ENCODE results near the gene CEP164. TPM values are rescaled to one million over a fixed set of nuclear protein-coding genes. Genes with fewer than 3 reads are reported as not detected.

The CEP164 gene
- polyA plus RNA-seq, 3 donors: 4.3 to 32.1 (median 8.0) TPM

- Mint-ChIP-seq H3K4me1 (no peaks in the 10 kb centered on the region), H3K9me3 (peaks cover 0 to 11% (median 2%) of the 10 kb centered on the region in 7 donors), H3K27me3 (ENCODE audit: low read depth in 3 of 3) (peaks cover 16 to 38% (median 19%) of the 10 kb centered on the region in 3 donors), H3K4me3 (peak overlapping the region in 1 of 2 donors; percentile 3), H3K36me3 (no peaks in the 10 kb centered on the region), H3K27ac (no peak overlapping the region)
- Histone ChIP-seq H3K27me3 (ENCODE audit: control insufficient read depth in 2 of 2, insufficient read depth in 2 of 2, low read length in 2 of 2) (peaks cover 0 to 14% of the 10 kb centered on the region in 2 donors), H3K4me2 (replicated peaks; ENCODE audit: extremely low read depth, low read length, poor library complexity, severe bottlenecking) (no peak overlapping the region), H4K20me1 (ENCODE audit: insufficient read depth, low read length) (no peaks in the 10 kb centered on the region), H3K4me3 (replicated peaks in 1 of 3; ENCODE audit: low read depth in 2 of 3, low read length in 3 of 3) (no peak overlapping the region), H3K36me3 (replicated peaks in 1 of 2; ENCODE audit: control insufficient read depth in 1 of 2, insufficient read depth in 2 of 2, low read length in 2 of 2) (no peaks in the 10 kb centered on the region), H3K27ac (ENCODE audit: low read depth in 1 of 2, low read length in 2 of 2) (no peak overlapping the region), H3K9me3 (replicated peaks in 1 of 2; ENCODE audit: control insufficient read depth in 1 of 2, insufficient read depth in 1 of 2, low read length in 2 of 2) (no peaks in the 10 kb centered on the region), H3K79me2 (ENCODE audit: insufficient read depth, low read length) (no peaks in the 10 kb centered on the region), H3K4me1 (ENCODE audit: control insufficient read depth in 1 of 2, insufficient read depth in 2 of 2, low read length in 2 of 2) (no peaks in the 10 kb centered on the region), H2AFZ (ENCODE audit: insufficient read depth, low read depth, low read length, poor library complexity, severe bottlenecking) (no peak overlapping the region), H3K9ac (ENCODE audit: insufficient read depth, low read length, poor library complexity, severe bottlenecking) (no peak overlapping the region)
- no peak for DNase-seq
- intact Hi-C loops (cut with micrococcal nuclease): no loop called here
- WGBS (ENCODE audit: insufficient coverage): 88% methylated on average over 9 of the region's 17 CpGs
- TF ChIP-seq CTCF (IDR thresholded peaks at IDR 0.05): no peak
Measured at GRCh38 chr11:117444711-117445658, 117.3 kb downstream of the CEP164 start.

GRCh38 chr11:117449111-117449693, 121.5 kb downstream of the CEP164 start:
- H3K4me1 Mint-ChIP-seq: no peaks in the 10 kb centered on the region
- Histone ChIP-seq H3K4me2 (replicated peaks; ENCODE audit: extremely low read depth, low read length, poor library complexity, severe bottlenecking) (no peak overlapping the region), H4K20me1 (ENCODE audit: insufficient read depth, low read length) (no peaks in the 10 kb centered on the region), H3K4me3 (replicated peaks in 1 of 3; ENCODE audit: low read depth in 2 of 3, low read length in 3 of 3) (no peak overlapping the region), H3K9ac (ENCODE audit: insufficient read depth, low read length, poor library complexity, severe bottlenecking) (no peak overlapping the region), H3K27ac (ENCODE audit: low read depth in 1 of 2, low read length in 2 of 2) (no peak overlapping the region), H2AFZ (ENCODE audit: insufficient read depth, low read depth, low read length, poor library complexity, severe bottlenecking) (no peak overlapping the region), H3K79me2 (ENCODE audit: insufficient read depth, low read length) (no peaks in the 10 kb centered on the region), H3K27me3 (ENCODE audit: control insufficient read depth in 2 of 2, insufficient read depth in 2 of 2, low read length in 2 of 2) (no peaks in the 10 kb centered on the region), H3K4me1 (ENCODE audit: control insufficient read depth in 1 of 2, insufficient read depth in 2 of 2, low read length in 2 of 2) (no peaks in the 10 kb centered on the region), H3K36me3 (replicated peaks in 1 of 2; ENCODE audit: control insufficient read depth in 1 of 2, insufficient read depth in 2 of 2, low read length in 2 of 2) (no peaks in the 10 kb centered on the region), H3K9me3 (replicated peaks in 1 of 2; ENCODE audit: control insufficient read depth in 1 of 2, insufficient read depth in 1 of 2, low read length in 2 of 2) (no peaks in the 10 kb centered on the region)
- WGBS (ENCODE audit: insufficient coverage): 75% methylated on average over 7 of the region's 9 CpGs
- H3K36me3 Mint-ChIP-seq: no peaks in the 10 kb centered on the region
- no peak overlapping the region for H3K4me3 Mint-ChIP-seq
- intact Hi-C loops (cut with micrococcal nuclease): no loop called here
- no peak for TF ChIP-seq CTCF (IDR thresholded peaks at IDR 0.05)
- H3K27ac Mint-ChIP-seq: no peak overlapping the region
- H3K9me3 Mint-ChIP-seq: peaks cover 3 to 18% (median 13%) of the 10 kb centered on the region in 7 donors
- DNase-seq: no peak
- H3K27me3 Mint-ChIP-seq (ENCODE audit: low read depth in 3 of 3): peaks cover 9 to 22% (median 17%) of the 10 kb centered on the region in 3 donors
